Measurements from ENCODE around the gene SUFU. TPM values are rescaled to one million over a fixed set of nuclear protein-coding genes. Genes with fewer than 3 reads are reported as not detected.

SUFU gene
- total and polyA plus RNA-seq, 2 of the 8 experiments (the other 6 are each of a cell fraction or from before 2014, with no cell fraction given), result 7.0 to 10.8 TPM

DNA sequence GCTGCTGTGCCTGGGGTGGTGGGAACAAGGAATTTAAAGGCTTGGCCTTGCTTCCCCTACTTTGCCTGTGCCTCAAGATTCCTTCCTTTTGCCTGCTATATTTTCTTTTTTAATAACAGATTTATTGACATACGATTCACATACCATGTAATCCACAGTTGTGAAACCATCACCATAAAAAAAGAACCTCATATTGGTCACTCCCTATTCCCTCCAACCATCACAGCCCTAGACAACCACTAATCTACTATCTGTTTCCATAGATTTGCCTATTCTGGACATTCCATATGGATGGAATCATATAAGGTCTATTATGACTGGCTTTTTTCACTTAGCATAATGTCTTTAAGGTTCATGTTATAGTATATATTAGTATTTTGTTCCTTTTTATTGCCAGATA, 81.3 kb downstream of the SUFU start (continued):
- TF ChIP-seq SIRT6 (IDR thresholded peaks at IDR 0.05; ENCODE audit: low read length), result no peak

Measured in H1 (cell line).